Caco-2 (cell line): ENCODE measurements around the gene BRSK2. TPM values are rescaled to one million over a fixed set of nuclear protein-coding genes. Genes with fewer than 3 reads are reported as not detected.
"Not testable (repeated sequence)": the region's sequence is repeated elsewhere in the genome, so short reads cannot be mapped to it uniquely, and the experiment has no call there.

ENCODE experiments used
- BruUV-seq: library from RNA; stranded (reverse); fragments of 400-500 nt; replicated peaks from 2 replicates; lab custom pipeline; 2021; lab: Mats Ljungman, UMichigan
- CTCF ChIA-PET: fragments of 300-600 bp; sonication (Branson Sonifier 250); formaldehyde crosslinking; loops from one replicate; lab custom pipeline; 2022; ENCODE audit warnings: antibody characterized with exemption; lab: Charles Lee
- POLR2A ChIA-PET: fragments of 300-600 bp; sonication (Branson Sonifier 250); formaldehyde crosslinking; loops from one replicate; lab custom pipeline; 2022; ENCODE audit warnings: antibody characterized with exemption; lab: Charles Lee
- DNase-seq, 2 experiments: peaks; one replicate each; pipeline versions ENCODE4 v3.0.0 to v3.0.0-alpha.2; 2020 to 2022
- H3K27me3 ChIP-seq: replicated peaks from 2 replicates; pipeline ENCODE4 v1.6.0; 2011; ENCODE audit warnings: low read length; ENCODE audit not compliant: control insufficient read depth, insufficient read depth
- H3K36me3 ChIP-seq: 2 replicates; pipeline ENCODE4 v1.5.1; 2011; ENCODE audit warnings: low read length; ENCODE audit not compliant: control insufficient read depth, insufficient read depth
- H3K4me1 ChIP-seq: fragments of 250-450 bp; sonication (Bioruptor Pico); 2 replicates; pipeline ENCODE4 v1.5.1; 2020; ENCODE audit warnings: mild to moderate bottlenecking
- H3K4me3 ChIP-seq: 2 replicates; pipeline ENCODE4 v1.5.1; 2011; ENCODE audit warnings: low read depth, mild to moderate bottlenecking, control low read depth, low read length
- H3K9me3 ChIP-seq: fragments of 250-450 bp; sonication (Bioruptor Pico); 2 replicates; pipeline ENCODE4 v1.5.1; 2020; ENCODE audit warnings: mild to moderate bottlenecking, moderate library complexity
- H3K27ac Mint-ChIP-seq: one replicate; pipeline ENCODE4 v1.8.0; 2022; ENCODE audit warnings: mixed read lengths; ENCODE audit not compliant: unreplicated experiment
- H3K27me3 Mint-ChIP-seq: one replicate; pipeline ENCODE4 v1.8.0; 2022; ENCODE audit warnings: mixed read lengths; ENCODE audit not compliant: insufficient read depth, unreplicated experiment
- H3K36me3 Mint-ChIP-seq: one replicate; pipeline ENCODE4 v1.8.0; 2022; ENCODE audit warnings: mild to moderate bottlenecking, mixed read lengths; ENCODE audit not compliant: insufficient read depth, unreplicated experiment
- H3K4me1 Mint-ChIP-seq: one replicate; pipeline ENCODE4 v1.8.0; 2022; ENCODE audit warnings: low read depth, mixed read lengths; ENCODE audit not compliant: unreplicated experiment
- H3K4me3 Mint-ChIP-seq: one replicate; pipeline ENCODE4 v1.8.0; 2022; ENCODE audit warnings: mild to moderate bottlenecking, moderate library complexity, mixed read lengths; ENCODE audit not compliant: unreplicated experiment
- H3K9me3 Mint-ChIP-seq: one replicate; pipeline ENCODE4 v1.8.0; 2022; ENCODE audit warnings: mixed read lengths; ENCODE audit not compliant: unreplicated experiment
- CTCF ChIP-seq, 2 experiments: fragments of 200-600 bp in 1 of 2; IDR thresholded peaks; 1 replicate in 1 of 2; 2 replicates in 1 of 2; pipeline versions ENCODE4 v1.5.1 to v1.8.0; 2011 to 2022; ENCODE audit warnings: antibody characterized with exemption in 1 of 2, control low read depth in 1 of 2, inconsistent platforms in 1 of 2, low read depth in 1 of 2, low read length in 1 of 2, mild to moderate bottlenecking in 1 of 2, moderate library complexity in 1 of 2; ENCODE audit not compliant: insufficient read depth in 1 of 2, severe bottlenecking in 1 of 2, unreplicated experiment in 1 of 2
- intact Hi-C: fragments of 100-400 bp; cut with micrococcal nuclease; formaldehyde crosslinking; loops from one replicate; pipeline ENCODE4 v1.10.0; 2022; ENCODE audit not compliant: unreplicated experiment
- total RNA-seq: library from RNA; stranded (reverse); gene quantifications from 2 replicates; pipeline ENCODE4 v1.2.3, GENCODE V29; 2022

BRSK2 gene
- total RNA-seq, 1 experiment from 2014 or later = 32.8 TPM

DNA sequence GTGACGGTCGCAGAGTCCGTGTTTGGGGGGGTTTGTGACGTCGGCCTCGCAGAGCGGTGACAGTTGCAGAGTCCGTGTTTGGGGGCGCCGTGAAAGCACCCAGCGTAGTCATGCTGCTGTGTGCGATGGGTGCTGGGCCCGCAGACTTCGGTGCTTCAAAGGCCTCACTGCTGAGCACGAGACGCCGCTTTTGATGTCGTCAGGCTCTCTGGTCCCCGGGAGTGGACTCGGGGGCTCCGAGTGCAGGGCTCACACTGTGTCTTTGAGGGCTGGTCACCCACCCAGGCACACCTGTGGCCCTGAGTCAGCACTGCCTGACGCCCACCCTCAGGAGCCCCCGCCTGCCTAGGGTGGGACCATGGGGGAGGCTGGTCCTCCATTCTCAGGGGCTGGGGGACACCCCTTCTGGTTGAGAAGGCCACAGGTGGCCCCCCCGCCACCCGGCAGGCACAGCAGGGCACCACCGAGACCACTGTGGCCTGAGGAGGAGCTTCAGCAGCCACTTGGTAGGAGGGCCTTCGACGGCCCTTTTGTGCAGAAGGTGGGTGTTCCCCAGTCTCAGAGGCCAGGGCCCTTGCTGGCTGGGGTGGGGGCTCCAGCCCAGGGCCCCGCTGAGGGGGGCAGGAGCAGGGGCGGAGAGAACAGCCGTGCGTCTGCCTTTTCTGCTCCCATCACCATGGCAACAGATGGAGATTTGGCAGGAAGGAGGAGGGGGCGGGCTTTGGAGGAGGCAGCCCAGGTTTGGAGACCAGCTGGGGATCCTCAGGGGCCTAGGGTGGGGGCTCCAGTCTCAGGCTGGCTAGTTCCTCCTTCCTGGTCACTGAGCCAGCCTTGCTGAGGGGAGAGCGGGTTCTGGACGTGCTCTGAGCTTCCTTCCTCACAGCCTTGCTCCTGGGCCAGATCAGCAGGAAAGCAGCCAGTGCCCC is 20.9 kb downstream of the BRSK2 start:
- Mint-ChIP-seq H3K4me3 (no peak overlapping the region), H3K27ac (no peak overlapping the region), H3K36me3 (peaks cover 12% of the 10 kb centered on the region), H3K9me3 (no peaks in the 10 kb centered on the region), H3K27me3 (no peaks in the 10 kb centered on the region), H3K4me1 (no peaks in the 10 kb centered on the region)
- no peak for TF ChIP-seq CTCF (IDR thresholded peaks at IDR 0.05; ENCODE audit: insufficient read depth in 1 of 2, low read depth in 1 of 2, low read length in 1 of 2, severe bottlenecking in 1 of 2, unreplicated experiment in 1 of 2)
- Histone ChIP-seq H3K27me3 (no peaks in the 10 kb centered on the region; the same call in 1 of the 2 replicates), H3K36me3 (no peaks in the 10 kb centered on the region), H3K9me3 (peaks cover 16% of the 10 kb centered on the region), H3K4me1 (no peaks in the 10 kb centered on the region), H3K4me3 (no peak overlapping the region)
- BruUV-seq = no TSS peak
- ChIA-PET CTCF (no interaction called here), POLR2A (no interaction called here)
- DNase-seq = no peak
- intact Hi-C loops = no loop called here

DNA sequence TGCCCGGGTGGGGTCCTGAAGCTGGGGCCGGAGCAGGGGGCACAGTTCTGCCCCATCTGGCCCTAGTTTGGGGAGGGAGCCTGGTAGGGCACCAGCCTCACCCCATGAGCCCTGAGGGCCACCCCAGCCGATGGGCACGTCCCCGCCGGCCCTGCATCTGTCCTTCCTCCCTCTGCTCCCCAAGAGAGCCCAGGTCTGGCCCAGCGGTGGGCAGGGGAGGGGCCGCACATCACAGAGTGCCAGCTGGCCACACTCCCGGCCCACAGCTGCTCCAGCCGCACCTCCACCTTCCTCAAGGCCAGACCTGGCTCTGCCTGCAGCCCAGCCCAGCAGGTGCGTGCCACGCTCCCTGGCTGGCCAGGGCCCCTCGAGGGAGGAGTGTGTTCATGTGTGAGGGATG is 21.6 kb downstream of the BRSK2 start:
- Mint-ChIP-seq H3K36me3 (peaks cover 12% of the 10 kb centered on the region), H3K9me3 (no peaks in the 10 kb centered on the region), H3K27me3 (no peaks in the 10 kb centered on the region), H3K27ac (no peak overlapping the region), H3K4me1 (no peaks in the 10 kb centered on the region), H3K4me3 (no peak overlapping the region)
- Histone ChIP-seq H3K9me3 (peaks cover 21% of the 10 kb centered on the region), H3K4me3 (no peak overlapping the region), H3K36me3 (no peaks in the 10 kb centered on the region), H3K4me1 (no peaks in the 10 kb centered on the region), H3K27me3 (no peaks in the 10 kb centered on the region; the same call in 1 of the 2 replicates)
- no TSS peak for BruUV-seq
- ChIA-PET POLR2A (no interaction called here), CTCF (no interaction called here)
- intact Hi-C loops = no loop called here
- no peak for TF ChIP-seq CTCF (IDR thresholded peaks at IDR 0.05; ENCODE audit: insufficient read depth in 1 of 2, low read depth in 1 of 2, low read length in 1 of 2, severe bottlenecking in 1 of 2, unreplicated experiment in 1 of 2)
- DNase-seq = no peak

- H3K27me3 Mint-ChIP-seq, H3K27me3 ChIP-seq, H3K27ac Mint-ChIP-seq, H3K4me3 Mint-ChIP-seq, intact Hi-C loops, BruUV-seq, H3K4me1 Mint-ChIP-seq, POLR2A ChIA-PET, CTCF ChIA-PET, H3K4me3 ChIP-seq, H3K36me3 ChIP-seq, DNase-seq, H3K4me1 ChIP-seq, H3K9me3 Mint-ChIP-seq: not testable (repeated sequence)
- H3K36me3 Mint-ChIP-seq = peaks cover 15% of the 10 kb centered on the region
- peaks cover 26% of the 10 kb centered on the region for H3K9me3 ChIP-seq
Measured at GRCh38 chr11:1411739-1412138, 22.0 kb downstream of the BRSK2 start.
